ENCODE data around the gene IFT22. TPM values are rescaled to one million over a fixed set of nuclear protein-coding genes. Genes with fewer than 3 reads are reported as not detected.
"Not testable (repeated sequence)": the region's sequence is repeated elsewhere in the genome, so short reads cannot be mapped to it uniquely, and the experiment has no call there.

The IFT22 gene
- polyA plus RNA-seq, 2 donors: 5.4 to 10.1 TPM

DNA sequence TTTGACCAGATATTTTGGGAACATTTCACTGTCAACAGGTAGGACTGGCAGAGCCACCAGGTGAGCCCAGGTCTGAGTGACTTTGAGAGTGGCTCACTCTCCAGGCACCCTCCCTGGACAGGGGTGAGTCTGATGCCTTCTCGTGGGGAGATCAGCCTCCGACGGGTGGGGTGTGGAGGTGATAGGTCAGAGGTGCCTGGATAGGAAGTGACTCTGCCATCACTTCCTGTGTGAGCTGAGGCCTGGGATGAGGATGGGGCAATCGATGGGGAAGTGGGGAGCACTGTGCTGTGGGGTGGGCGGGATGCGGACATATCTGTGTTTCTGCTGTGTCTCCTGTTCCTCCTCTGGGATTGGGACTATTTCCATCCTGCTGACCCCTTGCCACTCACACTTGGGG is 34.6 kb downstream of the IFT22 start:
- Histone ChIP-seq H3K27ac (ENCODE audit: low read depth in 2 of 2, low read length in 1 of 2) (no peak overlapping the region), H3K36me3 (ENCODE audit: control insufficient read depth in 2 of 2, insufficient read depth in 2 of 2, low read length in 1 of 2) (no peaks in the 10 kb centered on the region), H3K4me1 (ENCODE audit: control insufficient read depth in 2 of 2, insufficient read depth in 2 of 2, low read length in 1 of 2) (no peaks in the 10 kb centered on the region), H3K9me3 (ENCODE audit: control insufficient read depth in 2 of 2, insufficient read depth in 1 of 2, low read depth in 1 of 2, low read length in 1 of 2) (no peaks in the 10 kb centered on the region), H3K4me3 (ENCODE audit: low read depth in 1 of 2, low read length in 2 of 2) (no peak overlapping the region), H3K27me3 (ENCODE audit: control insufficient read depth in 1 of 2, insufficient read depth in 2 of 2, low read length in 2 of 2) (peaks cover 0 to 2% of the 10 kb centered on the region in 2 donors)
- 67 to 72% methylated on average over 5 to 6 of the region's 6 CpGs for WGBS, 2 donors

DNA sequence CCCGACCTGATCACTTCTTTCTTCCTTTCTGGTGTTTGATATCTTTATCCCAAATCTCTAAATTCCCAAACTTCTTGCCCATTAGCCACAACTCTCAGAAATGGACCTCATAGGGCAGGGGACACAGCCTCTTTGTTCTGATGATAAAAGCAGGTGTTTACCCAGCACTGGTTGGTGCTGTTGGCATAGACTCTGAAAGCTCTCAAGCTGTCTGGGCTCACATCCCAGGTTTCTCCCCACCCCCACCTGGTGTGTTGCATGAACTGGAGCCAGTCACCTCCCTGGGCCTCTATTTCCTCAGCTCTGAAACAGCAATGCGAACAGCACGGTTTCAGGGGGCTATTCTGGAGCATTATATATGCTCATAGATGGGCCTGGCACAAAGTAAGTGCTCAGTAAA is 35.7 kb downstream of the IFT22 start:
- H3K9me3 ChIP-seq (ENCODE audit: control insufficient read depth in 2 of 2, insufficient read depth in 1 of 2, low read depth in 1 of 2, low read length in 1 of 2); H3K36me3 ChIP-seq (ENCODE audit: control insufficient read depth in 2 of 2, insufficient read depth in 2 of 2, low read length in 1 of 2); H3K4me1 ChIP-seq (ENCODE audit: control insufficient read depth in 2 of 2, insufficient read depth in 2 of 2, low read length in 1 of 2); H3K4me3 ChIP-seq (ENCODE audit: low read depth in 1 of 2, low read length in 2 of 2); H3K27me3 ChIP-seq (ENCODE audit: control insufficient read depth in 1 of 2, insufficient read depth in 2 of 2, low read length in 2 of 2); H3K27ac ChIP-seq (ENCODE audit: low read depth in 2 of 2, low read length in 1 of 2): not testable (repeated sequence)
- WGBS, 2 donors: 62 to 68% methylated on average over 3 of the region's 3 CpGs

DNA sequence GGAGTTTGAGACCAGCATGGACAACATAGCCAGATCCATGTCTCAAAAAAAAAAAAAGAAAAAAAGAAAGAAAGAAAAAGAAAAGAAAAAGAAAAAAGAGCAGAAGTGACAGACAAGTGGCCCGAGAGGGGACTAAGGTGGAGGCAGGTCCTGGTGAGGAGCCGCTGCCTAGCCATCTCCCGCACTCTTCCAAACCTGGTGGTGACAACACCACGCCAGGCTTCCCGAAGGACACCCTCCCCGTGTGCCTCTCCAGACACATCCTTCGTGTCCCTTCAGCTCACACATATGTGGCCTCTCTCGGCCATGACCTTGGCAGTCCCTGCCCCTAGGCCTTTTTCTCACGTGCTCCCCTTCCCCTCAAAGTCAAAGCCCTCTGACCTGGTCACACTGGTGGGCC is 36.4 kb downstream of the IFT22 start:
- Histone ChIP-seq H3K4me3 (ENCODE audit: low read depth in 1 of 2, low read length in 2 of 2) (no peak overlapping the region), H3K27me3 (ENCODE audit: control insufficient read depth in 1 of 2, insufficient read depth in 2 of 2, low read length in 2 of 2) (no peaks in the 10 kb centered on the region), H3K27ac (ENCODE audit: low read depth in 2 of 2, low read length in 1 of 2) (no peak overlapping the region), H3K9me3 (ENCODE audit: control insufficient read depth in 2 of 2, insufficient read depth in 1 of 2, low read depth in 1 of 2, low read length in 1 of 2) (no peaks in the 10 kb centered on the region), H3K4me1 (ENCODE audit: control insufficient read depth in 2 of 2, insufficient read depth in 2 of 2, low read length in 1 of 2) (no peaks in the 10 kb centered on the region), H3K36me3 (ENCODE audit: control insufficient read depth in 2 of 2, insufficient read depth in 2 of 2, low read length in 1 of 2) (no peaks in the 10 kb centered on the region)
- WGBS, 2 donors: 75 to 79% methylated on average over 9 of the region's 9 CpGs

DNA sequence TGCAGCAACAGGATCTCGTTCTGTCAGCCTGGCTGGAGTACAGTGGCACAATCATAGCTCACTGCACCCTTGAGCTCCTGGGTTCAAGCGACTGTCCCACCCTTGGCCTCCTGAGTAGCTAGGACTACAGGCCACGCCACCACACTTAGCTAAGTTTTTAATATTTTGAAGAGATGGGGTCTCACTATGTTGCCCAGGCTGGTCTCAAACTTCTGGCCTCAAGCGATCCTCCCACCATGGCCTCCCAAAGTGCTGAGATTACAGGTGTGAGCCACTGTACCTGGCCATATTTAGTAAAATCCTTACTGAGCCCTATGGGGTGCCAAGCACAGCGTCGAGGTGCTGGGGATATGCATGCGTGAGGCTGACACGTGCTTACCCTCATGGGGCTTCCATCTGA is 40.7 kb downstream of the IFT22 start:
- 88 to 89% methylated on average over 8 of the region's 8 CpGs for WGBS, 2 donors
- H3K9me3 ChIP-seq (ENCODE audit: control insufficient read depth in 2 of 2, insufficient read depth in 1 of 2, low read depth in 1 of 2, low read length in 1 of 2); H3K27ac ChIP-seq (ENCODE audit: low read depth in 2 of 2, low read length in 1 of 2); H3K4me3 ChIP-seq (ENCODE audit: low read depth in 1 of 2, low read length in 2 of 2); H3K36me3 ChIP-seq (ENCODE audit: control insufficient read depth in 2 of 2, insufficient read depth in 2 of 2, low read length in 1 of 2); H3K27me3 ChIP-seq (ENCODE audit: control insufficient read depth in 1 of 2, insufficient read depth in 2 of 2, low read length in 2 of 2); H3K4me1 ChIP-seq (ENCODE audit: control insufficient read depth in 2 of 2, insufficient read depth in 2 of 2, low read length in 1 of 2): not testable (repeated sequence)

DNA sequence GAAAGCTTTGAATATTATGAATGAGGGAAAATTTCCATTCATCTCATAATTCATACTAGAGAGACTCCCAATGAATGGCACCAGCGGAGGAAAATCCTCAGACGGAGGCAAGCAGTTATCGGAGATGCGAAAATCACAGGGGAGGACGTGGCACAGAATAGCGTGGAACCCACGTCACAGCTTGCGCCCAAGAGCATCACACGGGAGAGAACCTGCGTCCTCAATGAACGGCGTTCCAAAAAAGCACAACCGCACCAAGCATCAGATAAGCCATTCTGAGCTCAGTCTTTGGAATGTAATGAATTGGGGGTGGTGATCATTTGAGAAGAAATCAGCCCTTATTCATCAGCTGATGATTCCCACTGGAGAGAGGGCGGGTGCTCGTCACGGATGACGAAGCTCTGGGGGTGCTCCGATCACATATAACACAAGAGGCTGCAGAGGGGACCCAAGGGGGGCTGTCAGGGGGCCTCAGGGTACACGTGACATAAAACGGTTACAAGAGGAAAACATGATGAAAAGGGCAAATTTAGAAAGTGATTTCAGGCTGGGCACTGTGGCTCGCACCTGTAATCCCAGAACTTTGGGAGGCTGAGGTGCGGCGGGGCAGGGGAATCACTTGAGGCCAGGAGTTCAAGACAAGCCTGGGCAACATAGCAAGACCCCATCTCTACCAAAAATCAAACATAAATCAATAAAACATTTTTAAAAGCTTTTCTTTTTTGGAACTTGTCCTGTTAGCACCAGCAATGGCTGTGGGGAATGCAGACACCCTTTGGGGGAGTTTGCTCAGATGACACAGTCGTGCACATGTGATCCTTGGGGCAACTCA is 42.9 kb downstream of the IFT22 start:
- no peaks in the 10 kb centered on the region for H3K4me1 ChIP-seq (ENCODE audit: control insufficient read depth in 2 of 2, insufficient read depth in 2 of 2, low read length in 1 of 2)
- H3K27ac ChIP-seq (ENCODE audit: low read depth in 2 of 2, low read length in 1 of 2): no peak overlapping the region
- H3K9me3 ChIP-seq (ENCODE audit: control insufficient read depth in 2 of 2, insufficient read depth in 1 of 2, low read depth in 1 of 2, low read length in 1 of 2): no peaks in the 10 kb centered on the region
- H3K4me3 ChIP-seq (ENCODE audit: low read depth in 1 of 2, low read length in 2 of 2): no peak overlapping the region
- no peaks in the 10 kb centered on the region for H3K36me3 ChIP-seq (ENCODE audit: control insufficient read depth in 2 of 2, insufficient read depth in 2 of 2, low read length in 1 of 2)
- H3K27me3 ChIP-seq (ENCODE audit: control insufficient read depth in 1 of 2, insufficient read depth in 2 of 2, low read length in 2 of 2): peaks cover 0 to 2% of the 10 kb centered on the region in 2 donors
- WGBS, 2 donors: 81% methylated on average over 24 of the region's 24 CpGs

DNA sequence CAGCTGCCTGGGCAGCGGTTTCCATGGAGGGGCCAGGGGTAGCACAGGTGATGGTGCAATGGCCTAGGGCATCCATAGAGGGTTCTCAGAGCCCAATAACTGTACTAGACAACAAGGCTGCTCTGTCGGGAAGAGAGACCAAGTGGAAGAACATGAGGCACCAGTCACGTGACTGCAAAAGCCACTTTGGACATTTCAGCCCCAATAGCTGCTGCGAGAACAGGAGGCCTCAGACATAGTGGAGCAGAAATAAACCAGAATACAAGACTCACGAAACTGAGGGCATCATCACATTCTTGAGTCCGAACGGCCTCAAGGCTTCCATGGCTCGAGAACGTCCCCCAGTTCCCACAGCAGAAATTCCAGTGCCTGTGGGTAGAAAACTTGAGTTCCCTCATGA is 44.5 kb downstream of the IFT22 start:
- Histone ChIP-seq H3K36me3 (ENCODE audit: control insufficient read depth in 2 of 2, insufficient read depth in 2 of 2, low read length in 1 of 2) (no peaks in the 10 kb centered on the region), H3K9me3 (ENCODE audit: control insufficient read depth in 2 of 2, insufficient read depth in 1 of 2, low read depth in 1 of 2, low read length in 1 of 2) (no peaks in the 10 kb centered on the region), H3K4me1 (ENCODE audit: control insufficient read depth in 2 of 2, insufficient read depth in 2 of 2, low read length in 1 of 2) (no peaks in the 10 kb centered on the region), H3K27me3 (ENCODE audit: control insufficient read depth in 1 of 2, insufficient read depth in 2 of 2, low read length in 2 of 2) (peaks cover 0 to 2% of the 10 kb centered on the region in 2 donors), H3K27ac (ENCODE audit: low read depth in 2 of 2, low read length in 1 of 2) (no peak overlapping the region), H3K4me3 (ENCODE audit: low read depth in 1 of 2, low read length in 2 of 2) (no peak overlapping the region)
- 79 to 88% methylated on average over 9 of the region's 9 CpGs for WGBS, 2 donors

DNA sequence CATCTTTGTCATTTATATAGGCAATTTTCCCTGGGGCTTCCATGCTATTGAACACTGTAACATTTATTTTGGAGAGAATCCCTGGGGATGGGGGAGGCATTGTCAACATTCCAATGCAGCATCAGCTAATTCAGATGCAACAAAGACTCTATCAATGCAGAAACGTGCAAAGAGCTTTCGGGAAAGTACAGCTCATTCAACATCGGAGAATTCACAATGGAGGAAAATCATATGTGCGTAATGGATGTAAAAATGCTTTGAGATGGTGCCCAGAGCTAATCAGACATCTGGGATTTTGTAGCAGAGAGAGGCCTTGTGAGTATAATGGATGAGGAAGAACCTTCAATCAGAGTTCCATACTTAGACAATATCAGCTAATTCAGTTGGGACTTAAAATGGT is 48.4 kb downstream of the IFT22 start:
- H3K27ac ChIP-seq (ENCODE audit: low read depth in 2 of 2, low read length in 1 of 2): no peak overlapping the region
- WGBS, 2 donors: 60 to 63% methylated on average over 4 of the region's 4 CpGs
- no peaks in the 10 kb centered on the region for H3K4me1 ChIP-seq (ENCODE audit: control insufficient read depth in 2 of 2, insufficient read depth in 2 of 2, low read length in 1 of 2)
- no peaks in the 10 kb centered on the region for H3K9me3 ChIP-seq (ENCODE audit: control insufficient read depth in 2 of 2, insufficient read depth in 1 of 2, low read depth in 1 of 2, low read length in 1 of 2)
- H3K4me3 ChIP-seq (ENCODE audit: low read depth in 1 of 2, low read length in 2 of 2): no peak overlapping the region
- H3K27me3 ChIP-seq (ENCODE audit: control insufficient read depth in 1 of 2, insufficient read depth in 2 of 2, low read length in 2 of 2): peaks cover 0 to 2% of the 10 kb centered on the region in 2 donors
- H3K36me3 ChIP-seq (ENCODE audit: control insufficient read depth in 2 of 2, insufficient read depth in 2 of 2, low read length in 1 of 2): no peaks in the 10 kb centered on the region

DNA sequence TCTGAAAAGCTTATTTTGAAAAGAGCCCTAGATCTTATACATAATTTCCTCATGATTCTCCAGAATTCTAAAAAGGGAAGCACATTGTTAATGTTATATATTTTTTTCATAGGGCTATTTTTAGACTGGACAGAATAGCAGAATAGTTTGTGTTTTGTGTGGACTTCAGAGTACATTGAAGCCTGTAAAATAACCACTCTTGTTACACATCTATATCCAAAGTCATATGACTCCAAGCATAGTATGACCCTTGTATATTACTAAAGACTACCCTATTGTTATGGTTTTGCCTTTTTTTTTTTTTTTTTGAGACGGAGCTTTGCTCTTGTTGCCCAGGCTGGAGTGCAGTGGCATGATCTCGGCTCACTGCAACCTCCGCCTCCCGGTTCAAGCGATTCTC is 50.6 kb downstream of the IFT22 start:
- no peaks in the 10 kb centered on the region for H3K27me3 ChIP-seq (ENCODE audit: control insufficient read depth in 1 of 2, insufficient read depth in 2 of 2, low read length in 2 of 2)
- WGBS, 2 donors: 69 to 71% methylated on average over 5 of the region's 5 CpGs

DNA sequence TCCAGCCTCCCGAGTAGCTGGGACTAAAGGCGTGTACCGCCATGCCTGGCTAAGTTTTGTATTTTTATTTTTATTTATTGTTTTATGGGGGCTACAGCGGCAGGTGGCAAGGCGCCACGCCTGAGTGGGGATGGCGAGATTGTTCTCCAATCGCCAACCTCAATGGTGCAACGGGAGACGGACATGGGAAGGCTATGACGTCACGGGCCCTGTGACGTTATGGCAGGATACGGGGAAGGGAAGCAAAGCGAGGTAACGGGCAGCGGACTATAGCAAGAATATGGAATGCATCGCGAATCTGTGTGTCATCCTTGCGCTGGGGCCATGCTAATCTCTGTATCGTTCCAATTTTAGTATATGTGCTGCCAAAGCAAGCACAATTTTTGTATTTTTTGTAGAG is 51.9 kb downstream of the IFT22 start:
- Histone ChIP-seq H3K27me3 (ENCODE audit: control insufficient read depth in 1 of 2, insufficient read depth in 2 of 2, low read length in 2 of 2) (no peaks in the 10 kb centered on the region), H3K4me3 (ENCODE audit: low read depth in 1 of 2, low read length in 2 of 2) (no peak overlapping the region), H3K36me3 (ENCODE audit: control insufficient read depth in 2 of 2, insufficient read depth in 2 of 2, low read length in 1 of 2) (no peaks in the 10 kb centered on the region), H3K27ac (ENCODE audit: low read depth in 2 of 2, low read length in 1 of 2) (no peak overlapping the region), H3K4me1 (ENCODE audit: control insufficient read depth in 2 of 2, insufficient read depth in 2 of 2, low read length in 1 of 2) (no peaks in the 10 kb centered on the region), H3K9me3 (ENCODE audit: control insufficient read depth in 2 of 2, insufficient read depth in 1 of 2, low read depth in 1 of 2, low read length in 1 of 2) (no peaks in the 10 kb centered on the region)
- WGBS, 2 donors: 91% methylated on average over 21 of the region's 21 CpGs

More for the DNA sequence above, 50.6 kb downstream of the IFT22 start:
- no peak overlapping the region for H3K4me3 ChIP-seq (ENCODE audit: low read depth in 1 of 2, low read length in 2 of 2)
- no peaks in the 10 kb centered on the region for H3K36me3 ChIP-seq (ENCODE audit: control insufficient read depth in 2 of 2, insufficient read depth in 2 of 2, low read length in 1 of 2)
- H3K9me3 ChIP-seq (ENCODE audit: control insufficient read depth in 2 of 2, insufficient read depth in 1 of 2, low read depth in 1 of 2, low read length in 1 of 2): no peaks in the 10 kb centered on the region
- no peak overlapping the region for H3K27ac ChIP-seq (ENCODE audit: low read depth in 2 of 2, low read length in 1 of 2)
- no peaks in the 10 kb centered on the region for H3K4me1 ChIP-seq (ENCODE audit: control insufficient read depth in 2 of 2, insufficient read depth in 2 of 2, low read length in 1 of 2)
